OCI-LY7 (cell line): Measurements from ENCODE around the gene MUC12.

ENCODE experiments used
- EZH2phosphoT487 ChIP-seq: fragments of 200-600 bp; sonication (generic); IDR thresholded peaks from 2 replicates; pipeline ENCODE4 v1.6.1; 2018; ENCODE audit warnings: low read depth, borderline replicate concordance, mild to moderate bottlenecking, mixed run types, antibody characterized with exemption, low read length, moderate library complexity, mixed read lengths
- TF ChIP-seq, protein P1 (sequence below): fragments of 200-600 bp; sonication (generic); conservative IDR thresholded peaks from 2 replicates; pipeline ENCODE4 v1.5.1; 2014; ENCODE audit warnings: mild to moderate bottlenecking, antibody characterized with exemption, low read length, moderate library complexity, mixed read lengths

DNA sequence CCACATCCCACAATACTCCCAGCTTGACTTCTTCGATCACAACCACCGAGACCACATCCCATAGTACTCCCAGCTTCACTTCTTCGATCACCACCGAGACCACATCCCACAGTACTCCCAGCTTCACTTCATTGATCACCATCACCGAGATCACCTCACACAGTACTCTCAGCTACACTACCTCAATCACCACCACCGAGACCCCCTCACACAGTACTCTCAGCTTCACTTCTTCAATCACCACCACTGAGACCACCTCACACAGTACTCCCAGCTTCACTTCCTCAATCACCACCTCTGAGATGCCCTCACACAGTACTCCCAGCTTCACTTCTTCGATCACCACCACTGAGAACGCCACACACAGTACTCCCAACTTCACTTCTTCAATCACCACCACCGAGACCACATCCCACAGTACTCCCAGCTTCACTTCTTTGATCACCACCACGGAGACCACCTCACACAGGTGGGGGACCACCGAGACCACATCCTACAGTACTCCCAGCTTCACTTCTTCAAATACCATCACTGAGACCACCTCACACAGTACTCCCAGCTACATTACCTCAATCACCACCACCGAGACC is 11.4 kb upstream of the MUC12 start:
- TF ChIP-seq, protein P1, sequence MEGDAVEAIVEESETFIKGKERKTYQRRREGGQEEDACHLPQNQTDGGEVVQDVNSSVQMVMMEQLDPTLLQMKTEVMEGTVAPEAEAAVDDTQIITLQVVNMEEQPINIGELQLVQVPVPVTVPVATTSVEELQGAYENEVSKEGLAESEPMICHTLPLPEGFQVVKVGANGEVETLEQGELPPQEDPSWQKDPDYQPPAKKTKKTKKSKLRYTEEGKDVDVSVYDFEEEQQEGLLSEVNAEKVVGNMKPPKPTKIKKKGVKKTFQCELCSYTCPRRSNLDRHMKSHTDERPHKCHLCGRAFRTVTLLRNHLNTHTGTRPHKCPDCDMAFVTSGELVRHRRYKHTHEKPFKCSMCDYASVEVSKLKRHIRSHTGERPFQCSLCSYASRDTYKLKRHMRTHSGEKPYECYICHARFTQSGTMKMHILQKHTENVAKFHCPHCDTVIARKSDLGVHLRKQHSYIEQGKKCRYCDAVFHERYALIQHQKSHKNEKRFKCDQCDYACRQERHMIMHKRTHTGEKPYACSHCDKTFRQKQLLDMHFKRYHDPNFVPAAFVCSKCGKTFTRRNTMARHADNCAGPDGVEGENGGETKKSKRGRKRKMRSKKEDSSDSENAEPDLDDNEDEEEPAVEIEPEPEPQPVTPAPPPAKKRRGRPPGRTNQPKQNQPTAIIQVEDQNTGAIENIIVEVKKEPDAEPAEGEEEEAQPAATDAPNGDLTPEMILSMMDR = no peak
- TF ChIP-seq EZH2phosphoT487 = no peak
